ENCODE results near the gene TRIM33.
A peak's percentile ranks its signal among the peaks of the same experiment; 100 is the strongest.
"Not testable (repeated sequence)": the region's sequence is repeated elsewhere in the genome, so short reads cannot be mapped to it uniquely, and the experiment has no call there.

The TRIM33 gene

DNA sequence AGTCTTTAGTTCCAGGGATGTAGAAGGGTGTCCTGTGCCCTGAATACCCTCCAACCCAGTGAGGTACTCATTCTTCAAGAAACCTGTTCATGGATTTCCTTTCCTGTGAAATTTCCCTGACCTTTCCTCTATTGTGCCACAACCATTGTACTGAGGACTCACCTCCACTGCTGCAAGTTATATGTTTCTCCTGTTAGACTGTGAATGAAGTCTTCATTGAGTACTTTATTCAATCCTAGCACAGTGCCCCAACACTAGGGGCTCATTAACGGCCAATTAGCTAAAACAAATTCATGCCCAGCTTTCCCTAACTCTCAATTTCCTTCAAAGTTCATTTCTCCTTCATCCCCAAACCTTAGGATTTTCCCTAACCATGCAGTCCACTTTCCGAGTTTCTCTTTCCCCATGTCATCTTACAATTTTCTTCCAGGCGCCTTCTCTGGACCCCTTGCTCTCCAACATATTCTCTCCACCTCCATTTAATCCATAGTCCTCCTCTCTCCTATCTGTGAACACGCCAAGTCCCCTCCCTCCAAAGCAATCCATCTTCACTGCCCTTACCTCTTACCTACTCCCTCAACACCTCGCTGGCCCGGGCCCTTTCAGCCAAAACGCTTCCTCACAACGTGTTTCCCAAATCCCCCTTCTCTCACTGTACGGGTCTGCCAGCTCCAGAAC, 1.3 kb downstream of the TRIM33 start:
- DNase-seq = no peak

DNA sequence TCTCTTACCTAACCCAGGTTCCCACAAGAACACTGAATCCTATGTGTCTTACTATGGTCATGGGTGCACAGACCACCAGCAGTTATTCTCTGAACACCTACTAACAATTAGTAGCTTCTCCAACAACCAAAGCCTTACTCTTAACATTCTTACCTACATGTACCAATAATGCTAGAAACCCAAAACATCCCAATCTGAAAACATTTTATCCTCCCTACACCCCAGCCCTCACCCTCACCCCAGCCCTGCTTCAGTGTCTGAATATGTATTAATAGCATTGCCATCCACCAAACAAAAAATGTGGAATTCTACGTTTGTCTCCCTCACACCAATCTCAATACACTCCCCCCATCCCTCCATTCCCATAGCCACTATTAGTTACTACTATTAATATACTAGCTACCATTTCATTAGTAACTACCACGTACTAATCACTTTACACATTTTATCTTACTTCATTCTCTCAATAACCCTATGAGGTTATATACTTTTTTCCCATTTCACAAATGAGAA, 2.6 kb downstream of the TRIM33 start:
- no peak for DNase-seq

DNA sequence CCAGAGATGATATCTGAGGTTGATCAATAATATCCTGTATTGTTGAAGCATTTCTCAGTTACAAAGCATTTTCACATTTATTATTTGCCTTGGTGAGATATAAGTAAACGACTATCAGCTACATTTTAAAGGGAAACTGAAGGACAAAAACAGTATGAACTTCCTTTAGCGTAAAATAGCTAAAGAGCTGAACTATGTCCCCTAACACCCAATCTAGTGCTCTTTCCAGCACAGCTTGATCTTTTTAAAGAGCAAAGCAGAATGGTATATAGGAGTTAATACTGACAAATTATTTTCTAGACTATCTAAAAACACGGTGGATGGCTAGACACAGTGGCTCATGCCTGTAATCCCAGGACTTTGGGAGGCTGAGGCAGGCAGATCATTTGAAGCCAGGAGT, 3.5 kb downstream of the TRIM33 start:
- no peak for DNase-seq

GRCh38 chr1:114505148-114505561, 5.8 kb downstream of the TRIM33 start:
- DNase-seq = no peak

- no peak for DNase-seq
These were observed 7.0 kb downstream of the TRIM33 start for GRCh38 chr1:114503916-114504422.

GRCh38 chr1:114502080-114502479, 8.9 kb downstream of the TRIM33 start:
- DNase-seq = no peak

GRCh38 chr1:114499478-114499877, 11.5 kb downstream of the TRIM33 start:
- DNase-seq = no peak

GRCh38 chr1:114496089-114496488, 14.9 kb downstream of the TRIM33 start:
- DNase-seq = no peak

GRCh38 chr1:114495486-114495885, 15.5 kb downstream of the TRIM33 start:
- no peak for DNase-seq

DNA sequence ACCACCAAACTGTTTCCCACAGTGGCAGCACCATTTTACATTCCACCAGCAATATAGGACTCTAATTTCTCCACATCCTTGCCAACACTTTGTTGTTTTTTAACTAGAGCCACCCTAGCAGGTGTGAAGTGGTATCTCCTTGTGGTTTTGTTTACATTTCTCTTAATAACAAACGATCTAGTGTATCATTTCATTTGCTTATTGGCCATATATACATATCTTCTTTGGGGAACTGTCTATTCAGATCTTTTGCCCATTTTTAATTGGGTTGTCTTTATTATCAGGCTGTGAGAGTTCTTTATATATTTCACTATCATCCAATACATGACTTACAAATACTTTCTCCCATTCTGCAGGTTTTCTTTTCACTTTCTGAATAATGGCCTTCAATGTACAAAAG, 18.0 kb downstream of the TRIM33 start:
- no peak for DNase-seq

- no peak for DNase-seq
These were observed 20.7 kb downstream of the TRIM33 start for GRCh38 chr1:114490274-114490693.

DNA sequence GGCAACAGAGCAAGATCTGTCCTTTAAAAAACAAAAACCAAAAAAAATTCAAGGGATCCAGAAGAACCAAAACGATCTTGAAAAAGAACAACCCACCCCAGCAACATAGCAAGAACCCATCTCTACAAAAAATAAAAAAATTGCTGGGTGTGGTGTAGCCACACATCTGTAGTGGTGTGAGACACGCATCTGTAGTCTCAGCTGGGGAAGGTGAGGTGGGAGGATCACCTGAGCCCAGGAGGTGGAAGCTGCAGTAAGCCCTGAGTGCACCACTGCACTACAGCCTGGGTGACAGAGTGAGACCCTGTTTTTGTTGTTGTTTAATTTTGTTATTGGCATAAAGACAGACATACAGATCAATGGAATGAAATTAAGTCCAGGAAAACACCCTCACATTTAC, 22.3 kb downstream of the TRIM33 start:
- DNase-seq = no peak

DNA sequence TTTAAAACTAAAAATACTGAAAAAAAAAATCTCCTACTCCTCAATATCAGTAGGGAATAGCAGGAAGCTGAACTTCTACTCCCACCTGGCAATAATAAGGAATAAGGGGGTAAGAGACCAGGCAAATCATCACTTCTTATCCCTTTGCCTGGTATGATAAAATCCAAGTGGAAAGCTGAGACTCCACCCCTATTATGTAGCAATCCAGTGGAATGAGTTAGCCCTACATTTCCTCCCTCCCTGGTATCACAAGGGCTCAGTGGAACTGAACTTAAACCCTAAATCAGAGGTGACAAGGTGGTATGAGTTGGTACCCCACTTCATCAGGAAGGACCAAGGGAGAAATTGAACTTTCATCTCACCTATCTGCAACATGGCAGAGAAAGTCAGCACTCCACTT, 25.7 kb downstream of the TRIM33 start:
- no peak for DNase-seq

- peak; percentile 42 for DNase-seq
These were observed 28.4 kb downstream of the TRIM33 start for GRCh38 chr1:114482585-114482984.

DNA sequence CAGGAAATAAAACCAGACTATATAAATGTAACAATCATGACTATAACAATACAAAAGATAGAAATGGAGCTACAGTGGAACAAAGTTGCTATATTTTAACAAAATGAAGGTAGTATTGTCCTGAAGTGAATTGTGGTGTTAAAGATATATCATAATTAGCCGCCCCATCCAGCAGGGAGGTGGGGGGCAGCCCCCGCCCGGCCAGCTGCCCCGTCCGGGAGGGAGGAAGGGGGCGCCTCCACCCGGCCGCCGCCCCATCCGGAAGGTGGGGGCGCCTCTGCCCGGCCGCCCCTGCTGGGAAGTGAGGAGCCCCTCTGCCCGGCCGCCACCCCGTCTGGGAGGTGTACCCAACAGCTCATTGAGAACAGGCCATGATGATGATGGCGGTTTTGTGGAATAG, 31.4 kb downstream of the TRIM33 start:
- DNase-seq = not testable (repeated sequence)

GRCh38 chr1:114479134-114479533, 31.9 kb downstream of the TRIM33 start:
- no peak for DNase-seq

- DNase-seq = no peak
These were observed 37.2 kb downstream of the TRIM33 start for GRCh38 chr1:114473796-114474195.

DNA sequence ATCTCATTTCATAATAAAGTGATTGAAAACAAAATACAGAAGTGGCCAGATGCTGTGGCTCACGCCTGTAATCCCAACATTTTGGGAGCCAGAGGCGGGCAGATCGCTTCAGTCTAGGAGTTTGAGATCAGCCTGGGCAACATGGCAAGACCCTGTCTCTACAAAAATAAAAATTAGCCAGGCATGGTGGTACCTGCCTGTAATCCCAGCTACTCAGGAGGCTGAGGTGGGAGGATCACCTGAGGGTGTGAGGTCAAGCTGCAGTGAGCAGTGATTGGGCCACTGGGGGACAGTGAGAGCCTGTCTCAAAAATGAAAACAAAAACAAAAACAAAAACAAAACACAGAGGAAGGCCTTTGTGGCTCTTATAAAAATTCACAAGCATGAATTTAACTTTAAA, 38.6 kb downstream of the TRIM33 start:
- no peak for DNase-seq

DNA sequence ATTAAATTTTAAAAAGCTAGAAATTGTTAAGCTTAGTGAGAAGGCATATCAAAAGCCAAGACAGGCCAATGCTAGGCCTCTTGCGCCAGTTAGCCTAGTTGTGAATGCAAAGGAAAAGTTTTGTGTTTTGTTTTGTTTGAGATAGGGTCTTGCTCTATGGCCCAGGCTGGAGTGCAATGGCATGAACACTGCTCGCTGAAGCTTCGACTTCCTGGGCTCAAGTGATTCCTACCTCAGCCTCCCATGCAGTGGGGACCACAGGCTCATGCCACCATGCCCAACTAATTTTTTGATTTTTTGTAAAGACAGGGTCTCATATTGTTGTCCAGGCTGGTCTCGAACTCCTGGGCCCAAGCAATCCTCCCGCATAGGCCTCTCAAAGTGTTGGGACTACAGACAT, 40.3 kb downstream of the TRIM33 start:
- DNase-seq = no peak

DNA sequence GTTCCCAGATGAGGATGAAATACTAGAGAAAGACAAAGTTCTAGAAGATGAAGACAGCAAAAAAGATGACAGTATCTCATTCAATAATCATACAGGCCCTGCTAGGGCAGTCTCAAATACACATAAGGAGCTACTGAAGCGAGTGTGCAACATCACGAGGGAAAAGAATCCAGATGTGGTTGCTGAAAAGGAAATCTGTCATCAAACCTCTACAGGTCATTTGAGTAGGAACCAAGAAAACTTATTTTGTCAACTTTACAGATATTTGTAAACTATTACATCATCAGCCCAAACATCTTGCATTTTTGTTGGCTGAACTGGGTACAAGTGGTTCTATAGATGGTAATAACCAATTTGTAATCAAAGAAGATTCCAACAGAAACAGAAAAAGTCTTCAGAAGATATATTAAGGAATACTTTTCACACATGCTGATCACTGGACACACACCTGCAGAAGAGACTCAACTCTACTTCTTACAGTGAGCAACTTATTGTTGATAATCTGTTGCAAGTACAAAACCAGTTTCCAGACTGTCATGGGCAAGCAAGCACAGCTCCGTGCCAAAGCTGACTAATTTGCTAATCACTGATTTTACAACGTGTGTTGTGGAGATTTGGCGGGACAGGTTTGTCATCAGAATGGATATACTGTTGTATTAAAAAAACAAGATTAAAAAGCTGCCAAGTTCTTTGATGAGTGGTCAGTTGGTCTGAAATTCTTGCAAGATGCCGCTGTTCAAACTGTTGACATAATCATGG, 42.1 kb downstream of the TRIM33 start:
- no peak for DNase-seq

DNA sequence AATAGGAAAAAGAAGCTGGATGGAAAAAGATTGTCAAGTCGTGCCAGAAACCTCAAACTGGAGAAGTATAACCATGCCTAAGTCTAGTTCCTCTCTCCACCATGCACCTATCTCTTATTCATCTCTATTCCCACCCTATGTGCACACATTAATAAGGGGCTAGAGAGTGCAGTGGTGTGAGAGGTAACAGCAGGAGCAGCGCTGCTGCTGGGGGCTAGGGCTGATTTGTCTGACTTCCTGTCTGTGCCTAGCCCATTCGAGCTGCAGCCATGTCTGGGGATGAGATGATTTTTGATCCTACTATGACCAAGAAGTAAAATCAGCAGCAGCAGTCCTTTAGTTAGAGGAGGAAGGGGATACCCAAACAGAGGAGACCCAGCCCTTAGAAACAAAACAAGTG, 43.0 kb downstream of the TRIM33 start:
- DNase-seq = no peak

DNA sequence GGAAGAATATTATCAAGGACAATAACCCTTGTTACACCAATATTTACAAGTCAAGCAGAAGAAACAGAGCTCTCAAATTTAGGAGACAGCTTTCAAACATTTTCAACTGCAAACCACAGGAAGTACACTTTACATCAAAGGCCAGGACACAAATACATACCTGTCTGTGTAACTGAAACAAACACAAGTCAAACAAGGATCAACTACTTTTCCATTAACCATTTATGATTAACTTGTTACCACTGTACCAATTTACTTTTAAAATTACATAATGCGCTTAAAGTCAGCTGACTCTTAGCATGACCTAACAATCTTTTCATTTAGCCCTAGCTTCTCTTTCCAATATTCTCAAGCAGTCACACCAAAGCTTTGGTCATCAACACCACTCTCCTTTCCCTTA, 43.5 kb downstream of the TRIM33 start:
- no peak for DNase-seq

- no peak for DNase-seq
These were observed 44.5 kb downstream of the TRIM33 start for GRCh38 chr1:114466334-114467014.

- DNase-seq = no peak
These were observed 48.0 kb downstream of the TRIM33 start for GRCh38 chr1:114462963-114463362.
